Right lobe of liver (tissue), 6 donors: ENCODE results near the gene OCLN. TPM values are rescaled to one million over a fixed set of nuclear protein-coding genes. Genes with fewer than 3 reads are reported as not detected.
"Not testable (repeated sequence)": the region's sequence is repeated elsewhere in the genome, so short reads cannot be mapped to it uniquely, and the experiment has no call there.

Source experiments
- ATAC-seq, 4 donors: fragments of 200-7000 bp; cut with Tn5 transposase; one replicate each; pipeline ENCODE4 v1.9.1; 2020; ENCODE audit warnings: mild to moderate bottlenecking in 4 of 4, moderate library complexity in 4 of 4
- DNase-seq, 3 donors: peaks; one replicate each; pipeline ENCODE4 v3.0.0-alpha.2; 2020
- H3K27ac ChIP-seq, 3 donors: fragments of 200-600 bp; one replicate each; pipeline ENCODE4 v1.8.0; 2022
- H3K27me3 ChIP-seq, 2 donors: fragments of 200-600 bp; one replicate each; pipeline ENCODE4 v1.8.0; 2022
- H3K36me3 ChIP-seq, 4 donors: fragments of 200-600 bp; sonication (generic) in 1 of 4; one replicate each; pipeline versions ENCODE4 v1.5.1 to v1.8.0; 2017 to 2022; ENCODE audit warnings: control low read depth in 1 of 4
- H3K4me1 ChIP-seq, 4 donors: fragments of 200-600 bp; sonication (generic) in 1 of 4; one replicate each; pipeline versions ENCODE4 v1.5.1 to v1.8.0; 2017 to 2022; ENCODE audit warnings: control low read depth in 1 of 4
- H3K4me3 ChIP-seq, 3 donors: fragments of 200-600 bp; one replicate each; pipeline ENCODE4 v1.8.0; 2022
- H3K9me3 ChIP-seq, 4 donors: fragments of 200-600 bp; sonication (generic) in 1 of 4; one replicate each; pipeline versions ENCODE4 v1.5.1 to v1.8.0; 2017 to 2022; ENCODE audit warnings: control low read depth in 1 of 4
- WGBS: methylation state at CpG from one replicate; pipeline ENCODE4 v1.1.6; 2018; ENCODE audit warnings: low coverage, low lambda C conversion rate; ENCODE audit not compliant: insufficient coverage; ENCODE audit errors: missing lambda C conversion rate; 5-methylcytosine and 5-hydroxymethylcytosine counted together
- intact Hi-C, 2 donors: fragments of 100-400 bp; cut with DNase I; formaldehyde crosslinking; loops; one replicate each; pipeline versions ENCODE4 v1.11.2 to v1.14.1; 2022
- small RNA-seq, 2 experiments: library from RNA; depleted of rRNA; stranded (forward); fragments of <200 nt; gene quantifications; one replicate each; pipeline ENCODE3, GENCODE V24; 2016
- total RNA-seq, 6 experiments: library from RNA; depleted of rRNA in 2 of 6; stranded (reverse); fragments of >200 nt in 2 of 6; fragmentation: NEBNext Ultra II Directional in 3 of 6; extraction: Animal tissue kit (Norgen Biotek cat#: 25700) in 3 of 6; gene quantifications; one replicate each; pipeline versions ENCODE4 v1.1.0 to v1.2.4, GENCODE V29; 2016 to 2023
- donor health status: DM: no; HTN: yes; CAD: no.
- donor health status: DM: no; HTN: no; CAD: no.
- donor health status: DM: no; HTN: no; CAD: no.
- donor health status: DM: no; HTN: yes; CAD: no.
- donor health status: DM: no; HTN: yes; CAD: no.

The OCLN gene
- total RNA-seq, 6 experiments from 2014 or later: 28.5 to 73.9 (median 50.8) TPM

GRCh38 chr5:69568072-69568471 lies 75.5 kb downstream of the OCLN start:
- H3K9me3 ChIP-seq, DNase-seq, H3K4me1 ChIP-seq, H3K27me3 ChIP-seq, H3K27ac ChIP-seq, H3K36me3 ChIP-seq, intact Hi-C loops, H3K4me3 ChIP-seq: not testable (repeated sequence)
- ATAC-seq: peak in 3 of 4 donors; percentile 33 to 66 (median 51)
- no CpG with 5 or more reads among the region's 2 CpGs for WGBS

DNA sequence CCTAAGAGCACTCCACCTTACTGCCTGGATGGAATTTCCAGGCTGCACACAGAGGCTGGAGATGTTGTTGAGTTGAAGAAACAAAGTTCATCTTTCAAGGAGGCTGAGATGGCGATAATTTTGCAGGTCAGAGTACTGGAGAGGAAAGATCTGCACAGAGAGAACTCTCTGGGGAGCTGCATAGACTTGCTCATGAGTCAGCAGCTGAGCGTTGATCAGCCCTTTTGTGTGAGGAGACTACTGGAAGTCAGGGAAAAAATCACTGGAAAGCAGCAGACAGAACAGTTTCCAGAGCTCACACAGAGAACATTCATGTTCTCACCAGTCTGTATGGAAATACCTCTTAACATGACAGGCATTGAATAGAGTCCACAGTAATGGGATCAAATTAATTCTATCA lies 90.8 kb downstream of the OCLN start:
- H3K27me3 ChIP-seq, H3K4me3 ChIP-seq, intact Hi-C loops, H3K9me3 ChIP-seq, H3K27ac ChIP-seq, H3K4me1 ChIP-seq, DNase-seq, ATAC-seq, H3K36me3 ChIP-seq: not testable (repeated sequence)
- WGBS: no CpG with 5 or more reads among the region's 2 CpGs

GRCh38 chr5:69596114-69596840 lies 103.7 kb downstream of the OCLN start:
- H3K27ac ChIP-seq, H3K36me3 ChIP-seq, H3K4me1 ChIP-seq, H3K9me3 ChIP-seq, H3K4me3 ChIP-seq, intact Hi-C loops, H3K27me3 ChIP-seq: not testable (repeated sequence)
- ATAC-seq (peak; percentile 61 to 81 (median 64)), DNase-seq (peak in 1 of 3 donors; percentile 3)
- no CpG with 5 or more reads among the region's 7 CpGs for WGBS

- H3K27me3 ChIP-seq, H3K4me1 ChIP-seq, intact Hi-C loops, H3K27ac ChIP-seq, DNase-seq, H3K9me3 ChIP-seq, H3K4me3 ChIP-seq, H3K36me3 ChIP-seq: not testable (repeated sequence)
- no CpG with 5 or more reads among the region's 6 CpGs for WGBS
- ATAC-seq: peak in 3 of 4 donors; percentile 21 to 53 (median 28)
These were observed 109.4 kb downstream of the OCLN start for GRCh38 chr5:69601947-69602346.

- DNase-seq, H3K9me3 ChIP-seq, H3K27ac ChIP-seq, H3K4me3 ChIP-seq, H3K4me1 ChIP-seq, H3K27me3 ChIP-seq, H3K36me3 ChIP-seq, intact Hi-C loops: not testable (repeated sequence)
- WGBS: 59% methylated on average over 3 of the region's 6 CpGs
- peak; percentile 45 to 64 (median 60) for ATAC-seq
These were observed 114.2 kb downstream of the OCLN start for GRCh38 chr5:69606839-69607238.

Small RNAs within 50 kb of the gene (small RNA-seq; reads per million reads assigned to genes)
- gene RN7SL616P: 0 reads per million in 2 experiments
- gene RNU6-724P: 0 reads per million in 2 experiments
- gene RPS27P14: 0 reads per million in 2 experiments

Other genes starting within 250 kb of the OCLN start
- gene CCDC125, start 160.0 kb upstream of the OCLN start, total RNA-seq: 10 to 100 TPM; 12.8 to 19.3 (median 15.1) TPM
- 10 to 100 TPM; 17.5 to 24.1 (median 21.5) TPM for gene AK6, start 123.3 kb upstream of the OCLN start, total RNA-seq
- gene TAF9, start 123.3 kb upstream of the OCLN start, total RNA-seq: 10 to 100 TPM; 15.5 to 33.8 (median 26.0) TPM
- gene RAD17, start 123.0 kb upstream of the OCLN start, total RNA-seq: 10 to 100 TPM in 2 of 6 experiments, 1 to 10 TPM in 4; 8.4 to 11.5 (median 9.4) TPM
- 10 to 100 TPM; 21.6 to 37.1 (median 26.1) TPM for gene MARVELD2, start 77.7 kb upstream of the OCLN start, total RNA-seq
- gene GTF2H2C, start 67.4 kb downstream of the OCLN start, total RNA-seq: 10 to 100 TPM; 11.8 to 17.2 (median 13.4) TPM